HepG2 (cell line): Measurements from ENCODE around the gene NAALADL1. TPM values are rescaled to one million over a fixed set of nuclear protein-coding genes. Genes with fewer than 3 reads are reported as not detected.
A peak's percentile ranks its signal among the peaks of the same experiment; 100 is the strongest.

ENCODE experiments used
- ATAC-seq: fragments of 200-7000 bp; cut with Tn5 transposase; 3 replicates; pipeline ENCODE4 v1.9.1; 2020; ENCODE audit warnings: mild to moderate bottlenecking, moderate library complexity
- BruUV-seq: library from RNA; stranded (reverse); fragments of 400-500 nt; replicated peaks from 2 replicates; lab custom pipeline; 2021; lab: Mats Ljungman, UMichigan
- CTCF ChIA-PET: fragments of 300-600 bp; formaldehyde crosslinking; extraction: SDS; loops from one replicate; lab custom pipeline; 2021; ENCODE audit warnings: low total read pairs, inconsistent platforms, low intra/inter-chr PET ratio; lab: Yijun Ruan, JAX
- POLR2A ChIA-PET: fragments of 350-600 bp; sonication (Branson Sonifier 250); formaldehyde crosslinking; loops from one replicate; lab custom pipeline; 2020; ENCODE audit warnings: antibody characterized with exemption, inconsistent platforms; lab: Yijun Ruan, JAX
- DNase-seq: peaks from one replicate; pipeline ENCODE4 v3.0.0-alpha.2; 2015; ENCODE audit warnings: low spot score
- FAIRE-seq: peaks from 3 replicates; lab custom pipeline; 2011; peaks lifted over from hg19 to GRCh38; lab: Jason Lieb, UNC
- H2AFZ ChIP-seq: one replicate; pipeline ENCODE4 v1.6.1; 2011; ENCODE audit warnings: low read length, inconsistent platforms
- H3K27ac ChIP-seq: fragments of 300-600 bp; 3 replicates; pipeline ENCODE4 v1.8.0; 2011; ENCODE audit warnings: mixed run types, mild to moderate bottlenecking, mixed read lengths, low read length, inconsistent platforms; ENCODE audit not compliant: insufficient read depth; ENCODE audit errors: extremely low read length
- H3K27me3 ChIP-seq, 2 experiments: fragments of 200-600 bp in 1 of 2; 2 replicates in 1 of 2; 3 replicates in 1 of 2; pipeline versions ENCODE4 v1.6.0 to v1.8.0; 2011; ENCODE audit warnings: low read length in 2 of 2, mild to moderate bottlenecking in 2 of 2, moderate library complexity in 2 of 2, inconsistent platforms in 1 of 2; ENCODE audit not compliant: insufficient read depth in 2 of 2, control insufficient read depth in 1 of 2
- H3K36me3 ChIP-seq, 2 experiments: fragments of 200-600 bp in 1 of 2; replicated peaks in 1 of 2; 2 replicates in 1 of 2; 3 replicates in 1 of 2; pipeline versions ENCODE4 v1.5.1 to v1.8.0; 2011; ENCODE audit warnings: low read length in 2 of 2, inconsistent platforms in 1 of 2; ENCODE audit not compliant: insufficient read depth in 2 of 2, control insufficient read depth in 1 of 2
- H3K4me1 ChIP-seq: 2 replicates; pipeline ENCODE4 v1.5.1; 2012; ENCODE audit warnings: low read length, inconsistent platforms; ENCODE audit not compliant: insufficient read depth
- H3K4me2 ChIP-seq: 2 replicates; pipeline ENCODE4 v1.6.0; 2011; ENCODE audit warnings: low read depth, low read length, inconsistent platforms
- H3K4me3 ChIP-seq, 3 experiments: fragments of 200-600 bp in 1 of 3; sonication (generic), shearing (Covaris generic) in 1 of 3; replicated peaks in 1 of 3; 2 replicates each; pipeline ENCODE4 v1.5.1; 2011 to 2016; ENCODE audit warnings: low read length in 3 of 3, inconsistent platforms in 2 of 3, low read depth in 2 of 3, mild to moderate bottlenecking in 2 of 3, control low read depth in 1 of 3, mixed read lengths in 1 of 3; ENCODE audit not compliant: insufficient read depth in 1 of 3
- H3K79me2 ChIP-seq: one replicate; pipeline ENCODE4 v1.6.1; 2011; ENCODE audit warnings: low read length, inconsistent platforms; ENCODE audit not compliant: insufficient read depth
- H3K9ac ChIP-seq: 2 replicates; pipeline ENCODE4 v1.6.0; 2011; ENCODE audit warnings: mild to moderate bottlenecking, low read depth, low read length, inconsistent platforms; ENCODE audit not compliant: insufficient read depth
- H3K9me3 ChIP-seq: 2 replicates; pipeline ENCODE4 v1.5.1; 2012; ENCODE audit warnings: mild to moderate bottlenecking, low read length
- H4K20me1 ChIP-seq: 2 replicates; pipeline ENCODE4 v1.6.0; 2011; ENCODE audit warnings: inconsistent platforms, mild to moderate bottlenecking, low read length, moderate library complexity; ENCODE audit not compliant: insufficient read depth
- HDAC1 ChIP-seq: sonication (generic); formaldehyde crosslinking; IDR thresholded peaks from 2 replicates; pipeline ENCODE4 v1.5.1; 2020; ENCODE audit warnings: mild to moderate bottlenecking, missing genetic modification reagents
- KLF6 ChIP-seq: IDR thresholded peaks from 2 replicates; pipeline ENCODE4 v1.8.0; 2016; ENCODE audit warnings: missing biosample characterization, missing genetic modification reagents
- MEF2D ChIP-seq: sonication (generic); formaldehyde crosslinking; IDR thresholded peaks from 2 replicates; pipeline ENCODE4 v1.5.1; 2020; ENCODE audit warnings: mild to moderate bottlenecking, missing genetic modification reagents
- NR2F6 ChIP-seq, 2 experiments: IDR thresholded peaks; 2 replicates each; pipeline ENCODE4 v1.6.1; 2016; ENCODE audit warnings: antibody characterized with exemption in 1 of 2, mild to moderate bottlenecking in 1 of 2
- PHF8 ChIP-seq: sonication (generic); formaldehyde crosslinking; IDR thresholded peaks from 2 replicates; pipeline ENCODE4 v1.5.0; 2020; ENCODE audit warnings: missing genetic modification reagents
- RAD51 ChIP-seq: fragments of 450-650 bp; IDR thresholded peaks from 2 replicates; pipeline ENCODE4 v1.6.1; 2016; ENCODE audit warnings: borderline replicate concordance
- REPIN1 ChIP-seq: sonication (generic); formaldehyde crosslinking; IDR thresholded peaks from 2 replicates; pipeline ENCODE4 v1.8.0; 2022; ENCODE audit warnings: missing genetic modification reagents, low read depth, mild to moderate bottlenecking, borderline replicate concordance
- RXRB ChIP-seq: IDR thresholded peaks from 2 replicates; pipeline ENCODE4 v1.6.1; 2016; ENCODE audit warnings: borderline replicate concordance, missing genetic modification reagents, missing compliant biosample characterization
- SAP130 ChIP-seq: IDR thresholded peaks from 2 replicates; pipeline ENCODE4 v1.6.1; 2016; ENCODE audit warnings: low read depth
- SIX1 ChIP-seq: sonication (generic); formaldehyde crosslinking; IDR thresholded peaks from 2 replicates; pipeline ENCODE4 v1.4.0; 2020; ENCODE audit warnings: missing genetic modification reagents, borderline replicate concordance
- THAP11 ChIP-seq: IDR thresholded peaks from 2 replicates; pipeline ENCODE4 v1.6.1; 2016; ENCODE audit warnings: missing biosample characterization, missing genetic modification reagents
- ZMYM3 ChIP-seq: sonication (generic); formaldehyde crosslinking; IDR thresholded peaks from 2 replicates; pipeline ENCODE4 v1.5.1; 2020; ENCODE audit warnings: mild to moderate bottlenecking, missing genetic modification reagents
- ZNF20 ChIP-seq: sonication (generic); formaldehyde crosslinking; IDR thresholded peaks from 2 replicates; pipeline ENCODE4 v1.4.0; 2020; ENCODE audit warnings: mild to moderate bottlenecking, moderate library complexity, missing genetic modification reagents
- ZNF557 ChIP-seq: sonication (generic); formaldehyde crosslinking; IDR thresholded peaks from 2 replicates; pipeline ENCODE4 v1.4.0; 2020; ENCODE audit warnings: missing genetic modification reagents
- ZNF607 ChIP-seq: sonication (generic); formaldehyde crosslinking; IDR thresholded peaks from 2 replicates; pipeline ENCODE4 v1.5.1; 2020; ENCODE audit warnings: missing genetic modification reagents, mild to moderate bottlenecking, borderline replicate concordance
- ZNF619 ChIP-seq: sonication (generic); formaldehyde crosslinking; IDR thresholded peaks from 2 replicates; pipeline ENCODE4 v1.4.0; 2020; ENCODE audit warnings: mild to moderate bottlenecking, missing genetic modification reagents
- ZNF768 ChIP-seq: sonication (generic); formaldehyde crosslinking; IDR thresholded peaks from 2 replicates; pipeline ENCODE4 v1.4.0; 2020; ENCODE audit warnings: missing genetic modification reagents
- ZSCAN22 ChIP-seq: sonication (generic); formaldehyde crosslinking; IDR thresholded peaks from 2 replicates; pipeline ENCODE4 v1.4.0; 2020; ENCODE audit warnings: mild to moderate bottlenecking, missing genetic modification reagents
- WGBS: methylation state at CpG from one replicate; pipeline ENCODE4 v1.1.6; 2017; ENCODE audit warnings: low lambda C conversion rate; 5-methylcytosine and 5-hydroxymethylcytosine counted together
- in situ Hi-C: cut with HindIII; loops from 2 replicates; pipeline ENCODE4 v1.10.0; 2017; ENCODE audit warnings: low pct_unique_long_range_greater_than_20kb; ENCODE audit not compliant: extremely low pct_ligation_motif_present
- intact Hi-C: fragments of 100-400 bp; cut with micrococcal nuclease; formaldehyde crosslinking; loops from one replicate; pipeline ENCODE4 v1.10.0; 2022; ENCODE audit not compliant: unreplicated experiment
- polyA plus RNA-seq, 8 experiments: library from polyadenylated mRNA; depleted of rRNA in 3 of 8; stranded (reverse) in 7 of 8; unstranded in 1 of 8; fragments of >200 nt; fragmentation: Illumina TruSeq in 4 of 8; extraction: Trizol in 4 of 8; gene quantifications; 2 replicates each; pipeline versions ENCODE4 v1.2.1 to v1.2.3, GENCODE V29; 2011 to 2016; ENCODE audit warnings: low read depth in 4 of 8, missing spikeins in 1 of 8, mixed read lengths in 1 of 8; ENCODE audit not compliant: insufficient read depth in 1 of 8
- total RNA-seq, 5 experiments: library from RNA; depleted of rRNA; stranded (reverse); fragments of >200 nt; fragmentation: Illumina TruSeq; extraction: Trizol; gene quantifications; 2 replicates each; pipeline ENCODE4 v1.2.3, GENCODE V29; 2016; ENCODE audit warnings: low read depth in 1 of 5
- TF ChIP-seq, protein P1 (sequence below): IDR thresholded peaks from 2 replicates; pipeline ENCODE4 v1.6.1; 2016; ENCODE audit warnings: mild to moderate bottlenecking
- TF ChIP-seq, protein P2 (sequence below): sonication (generic); formaldehyde crosslinking; IDR thresholded peaks from 2 replicates; pipeline ENCODE4 v1.5.1; 2020; ENCODE audit warnings: mild to moderate bottlenecking, missing genetic modification reagents, borderline replicate concordance
- TF ChIP-seq, protein P3 (sequence below): sonication (generic); formaldehyde crosslinking; IDR thresholded peaks from 2 replicates; pipeline ENCODE4 v1.4.0; 2020; ENCODE audit warnings: missing genetic modification reagents, low read depth, mild to moderate bottlenecking, borderline replicate concordance

The NAALADL1 gene
- total and polyA plus RNA-seq, 2 of the 13 experiments (the other 11 are each of a cell fraction or from before 2014, with no cell fraction given) = 9.3 to 33.9 TPM

DNA sequence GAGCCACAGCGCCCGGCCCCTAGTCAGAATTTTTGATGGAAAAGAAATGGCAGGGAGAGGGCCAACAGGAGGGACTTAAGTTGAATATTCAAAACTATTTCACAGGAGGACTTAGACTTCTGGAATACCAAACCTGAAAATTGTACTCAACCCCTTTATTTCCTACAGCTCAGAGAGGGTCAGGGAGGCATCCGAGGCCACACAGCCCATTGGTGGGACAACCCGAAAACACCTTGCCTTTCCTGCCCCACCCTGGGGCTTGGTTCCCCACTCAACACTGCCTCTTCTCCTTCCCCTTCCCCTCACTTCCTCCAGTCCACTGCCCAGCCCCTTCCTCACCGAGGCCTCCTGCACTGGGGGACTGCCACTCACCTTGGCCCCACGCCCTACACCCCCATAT, 1.4 kb downstream of the NAALADL1 start:
- POLR2A ChIA-PET = interaction anchor here (0.8 to 4.1 kb wide), 2 partner anchors 15 to 33 kb away, joined by 3 to 39 read pairs; partner anchors contain the start of gene SAC3D1
- Histone ChIP-seq H3K9me3 (no peaks in the 10 kb centered on the region), H3K79me2 (no peaks in the 10 kb centered on the region), H3K4me2 (peak overlapping the region; percentile 82), H3K4me1 (peaks cover 58% of the 10 kb centered on the region), H3K27ac (no peak overlapping the region), H3K9ac (no peak overlapping the region), H3K4me3 (no peak overlapping the region)
- in situ Hi-C loops = no loop called here
- FAIRE-seq = no peak
- no peak for DNase-seq
- ATAC-seq = no peak
- no peak for TF ChIP-seq REPIN1
- TF ChIP-seq, protein P1, sequence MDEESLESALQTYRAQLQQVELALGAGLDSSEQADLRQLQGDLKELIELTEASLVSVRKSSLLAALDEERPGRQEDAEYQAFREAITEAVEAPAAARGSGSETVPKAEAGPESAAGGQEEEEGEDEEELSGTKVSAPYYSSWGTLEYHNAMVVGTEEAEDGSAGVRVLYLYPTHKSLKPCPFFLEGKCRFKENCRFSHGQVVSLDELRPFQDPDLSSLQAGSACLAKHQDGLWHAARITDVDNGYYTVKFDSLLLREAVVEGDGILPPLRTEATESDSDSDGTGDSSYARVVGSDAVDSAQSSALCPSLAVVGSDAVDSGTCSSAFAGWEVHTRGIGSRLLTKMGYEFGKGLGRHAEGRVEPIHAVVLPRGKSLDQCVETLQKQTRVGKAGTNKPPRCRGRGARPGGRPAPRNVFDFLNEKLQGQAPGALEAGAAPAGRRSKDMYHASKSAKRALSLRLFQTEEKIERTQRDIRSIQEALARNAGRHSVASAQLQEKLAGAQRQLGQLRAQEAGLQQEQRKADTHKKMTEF (CRISPR knock-in tag) = no peak
- TF ChIP-seq ZSCAN22 (CRISPR knock-in tag) = no peak
- no peak for TF ChIP-seq HDAC1
- no peak for TF ChIP-seq ZNF557
- no peak for TF ChIP-seq SAP130
- TF ChIP-seq THAP11 = no peak
- no peak for TF ChIP-seq SIX1 (CRISPR knock-in tag)
- TF ChIP-seq RXRB = no peak
- TF ChIP-seq ZNF619 (CRISPR knock-in tag) = no peak
- TF ChIP-seq PHF8 (CRISPR knock-in tag) = 0 out of 2 replicates have a peak, but pooled peaks have one; percentile 2
- TF ChIP-seq ZNF20 = no peak
- no peak for TF ChIP-seq ZNF607 (CRISPR knock-in tag)
- TF ChIP-seq ZMYM3 (CRISPR knock-in tag) = peak; percentile 64; the same call in 1 of the 2 replicates
- TF ChIP-seq, protein P2, sequence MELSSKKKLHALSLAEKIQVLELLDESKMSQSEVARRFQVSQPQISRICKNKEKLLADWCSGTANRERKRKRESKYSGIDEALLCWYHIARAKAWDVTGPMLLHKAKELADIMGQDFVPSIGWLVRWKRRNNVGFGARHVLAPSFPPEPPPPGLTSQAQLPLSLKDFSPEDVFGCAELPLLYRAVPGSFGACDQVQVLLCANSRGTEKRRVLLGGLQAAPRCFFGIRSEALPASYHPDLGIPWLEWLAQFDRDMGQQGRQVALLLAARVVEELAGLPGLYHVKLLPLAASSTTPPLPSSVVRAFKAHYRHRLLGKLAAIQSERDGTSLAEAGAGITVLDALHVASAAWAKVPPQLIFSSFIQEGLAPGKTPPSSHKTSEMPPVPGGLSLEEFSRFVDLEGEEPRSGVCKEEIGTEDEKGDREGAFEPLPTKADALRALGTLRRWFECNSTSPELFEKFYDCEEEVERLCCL (CRISPR knock-in tag) = no peak
- TF ChIP-seq RAD51 = no peak
- TF ChIP-seq ZNF768 (CRISPR knock-in tag) = peak; percentile 97
- no peak for TF ChIP-seq MEF2D (CRISPR knock-in tag)
- TF ChIP-seq, protein P3, sequence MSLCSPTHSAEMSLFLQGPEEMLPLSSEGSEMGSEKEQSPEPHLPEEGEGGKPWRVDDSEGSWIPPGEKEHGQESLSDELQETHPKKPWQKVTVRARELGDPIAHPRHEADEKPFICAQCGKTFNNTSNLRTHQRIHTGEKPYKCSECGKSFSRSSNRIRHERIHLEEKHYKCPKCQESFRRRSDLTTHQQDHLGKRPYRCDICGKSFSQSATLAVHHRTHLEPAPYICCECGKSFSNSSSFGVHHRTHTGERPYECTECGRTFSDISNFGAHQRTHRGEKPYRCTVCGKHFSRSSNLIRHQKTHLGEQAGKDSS (CRISPR knock-in tag) = no peak
- TF ChIP-seq KLF6 = no peak
- no peak for TF ChIP-seq NR2F6 (IDR thresholded peaks at IDR 0.05)
- TF ChIP-seq NR2F6 (CRISPR knock-in tag; IDR thresholded peaks at IDR 0.05) = no peak
- TF ChIP-seq, all 625 proteins: peak for 3
- BruUV-seq = no TSS peak
- intact Hi-C loops = no loop called here
- H2AFZ ChIP-seq = no peak overlapping the region
- CTCF ChIA-PET = no interaction called here
- 90% methylated on average over 5 of the region's 6 CpGs for WGBS
- no peaks in the 10 kb centered on the region for H3K27me3 ChIP-seq
- H4K20me1 ChIP-seq = no peaks in the 10 kb centered on the region
- H3K36me3 ChIP-seq = no peaks in the 10 kb centered on the region
